Stimulated activated CD4-positive, alpha-beta T cell treated with anti-CD3 and anti-CD28 coated beads, Interleukin-12 subunit alpha, Interleukin-12 subunit beta, amount 100 ng/mL, for 24 hours (primary cell): Measurements from ENCODE around the gene ZMYND15.
A peak's percentile ranks its signal among the peaks of the same experiment; 100 is the strongest.

Experiments
- DNase-seq, 2 experiments: peaks; one replicate each; pipeline ENCODE4 v3.0.0-alpha.2; 2020; ENCODE audit warnings: low read depth in 2 of 2

ZMYND15 gene

DNA sequence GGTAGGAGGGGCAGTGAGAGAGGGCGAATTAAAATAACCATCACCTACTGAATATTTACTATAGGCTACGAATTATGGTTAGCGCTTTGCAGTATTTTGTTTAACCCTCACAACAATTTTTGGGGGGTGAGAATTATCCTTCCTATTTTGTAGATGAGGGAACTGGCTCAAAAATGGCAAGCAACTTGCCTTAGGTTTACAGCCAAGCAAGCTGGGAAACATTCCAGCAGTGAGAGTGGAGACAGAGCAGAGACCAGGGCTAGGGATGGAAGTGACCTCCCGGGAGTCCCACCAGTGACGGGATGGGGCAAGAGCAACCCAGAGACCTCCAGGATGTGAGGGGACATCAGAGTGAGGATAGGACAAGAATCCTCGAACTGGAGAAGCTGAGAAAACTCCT, 46.9 kb downstream of the ZMYND15 start:
- DNase-seq, result no peak

DNA sequence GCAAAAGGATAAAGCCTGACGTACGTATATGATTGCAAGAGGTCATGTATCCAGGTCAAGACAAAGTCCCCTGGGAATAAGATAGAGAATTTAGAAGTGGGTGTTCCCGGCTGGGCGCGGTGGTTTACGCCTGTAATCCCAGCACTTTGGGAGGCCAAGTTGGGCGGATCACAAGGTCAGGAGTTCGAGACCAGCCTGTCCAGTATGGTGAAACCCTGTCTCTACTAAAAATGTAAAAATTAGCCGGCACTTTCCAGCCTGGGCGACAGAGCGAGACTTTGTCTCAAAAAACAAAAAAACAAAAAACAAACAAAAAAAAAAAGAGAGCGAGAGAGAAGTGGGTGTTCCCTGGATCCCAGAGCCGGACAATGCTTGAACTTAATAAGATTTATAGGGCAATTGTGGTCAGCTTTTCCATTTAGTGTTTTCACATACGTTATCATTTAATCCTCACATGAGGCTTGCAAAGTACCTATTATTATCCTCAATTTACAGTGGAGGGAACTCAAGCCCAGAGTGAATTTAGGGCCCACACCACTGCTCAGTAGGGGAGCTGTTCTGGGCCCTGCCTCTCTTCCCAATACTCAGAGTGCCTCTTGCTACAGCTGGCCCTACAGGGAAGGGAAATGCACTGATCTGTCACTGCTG, 48.6 kb downstream of the ZMYND15 start:
- no peak for DNase-seq

DNA sequence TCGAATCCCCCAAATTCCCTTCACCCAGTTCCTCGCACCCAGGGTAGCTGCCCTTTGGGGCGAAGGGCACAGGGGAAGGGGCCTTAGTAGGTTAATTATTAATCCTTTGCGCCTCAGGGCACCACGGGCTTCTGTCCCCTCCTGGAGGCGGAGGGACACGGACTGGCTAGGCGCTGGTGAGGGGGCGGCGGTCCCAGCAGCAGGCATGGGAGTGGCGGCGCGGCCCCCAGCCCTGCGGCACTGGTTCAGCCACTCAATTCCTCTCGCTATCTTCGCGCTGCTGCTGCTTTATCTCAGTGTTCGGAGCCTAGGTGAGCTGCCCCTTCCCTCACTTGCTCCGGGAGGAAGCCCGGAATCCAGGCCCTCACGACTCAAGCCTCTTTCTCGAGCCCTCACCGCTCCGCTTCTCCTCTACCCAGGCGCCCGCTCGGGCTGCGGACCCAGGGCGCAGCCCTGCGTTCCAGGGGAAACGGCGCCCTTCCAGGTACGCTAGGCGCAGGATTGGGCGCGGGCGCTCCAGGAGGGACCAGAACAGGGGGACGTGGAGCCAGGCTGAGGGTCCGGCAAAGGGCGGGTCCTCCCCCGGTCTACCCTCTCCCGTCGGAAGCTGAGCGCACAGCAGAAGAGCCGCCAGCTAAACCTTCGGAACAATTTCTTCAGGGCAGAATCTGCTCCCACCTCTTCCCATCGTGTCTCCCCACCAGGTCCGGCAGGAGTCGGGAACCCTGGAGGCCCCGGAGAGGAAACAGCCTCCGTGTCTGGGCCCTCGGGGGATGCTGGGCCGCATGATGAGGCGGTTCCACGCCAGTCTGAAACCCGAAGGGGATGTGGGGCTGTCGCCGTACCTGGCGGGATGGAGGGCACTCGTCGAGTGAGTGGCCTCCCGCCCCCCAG, 49.4 kb downstream of the ZMYND15 start, which contains the start of gene GLTPD2:
Gene GLTPD2 (plus strand): TSS at position 158 of the 894 bp plus-strand sequence. CDS start 48 bp downstream, at position 206.
- no peak for DNase-seq

DNA sequence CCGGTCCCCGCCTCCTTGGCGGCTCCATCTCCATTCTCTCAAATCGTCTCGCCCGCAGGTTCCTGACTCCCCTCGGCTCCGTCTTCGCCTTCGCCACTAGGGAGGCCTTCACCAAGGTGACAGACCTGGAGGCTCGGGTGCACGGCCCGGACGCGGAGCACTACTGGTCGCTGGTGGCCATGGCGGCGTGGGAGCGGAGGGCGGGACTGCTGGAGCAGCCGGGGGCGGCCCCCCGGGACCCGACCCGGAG, 50.0 kb downstream of the ZMYND15 start:
- DNase-seq, result no peak

DNA sequence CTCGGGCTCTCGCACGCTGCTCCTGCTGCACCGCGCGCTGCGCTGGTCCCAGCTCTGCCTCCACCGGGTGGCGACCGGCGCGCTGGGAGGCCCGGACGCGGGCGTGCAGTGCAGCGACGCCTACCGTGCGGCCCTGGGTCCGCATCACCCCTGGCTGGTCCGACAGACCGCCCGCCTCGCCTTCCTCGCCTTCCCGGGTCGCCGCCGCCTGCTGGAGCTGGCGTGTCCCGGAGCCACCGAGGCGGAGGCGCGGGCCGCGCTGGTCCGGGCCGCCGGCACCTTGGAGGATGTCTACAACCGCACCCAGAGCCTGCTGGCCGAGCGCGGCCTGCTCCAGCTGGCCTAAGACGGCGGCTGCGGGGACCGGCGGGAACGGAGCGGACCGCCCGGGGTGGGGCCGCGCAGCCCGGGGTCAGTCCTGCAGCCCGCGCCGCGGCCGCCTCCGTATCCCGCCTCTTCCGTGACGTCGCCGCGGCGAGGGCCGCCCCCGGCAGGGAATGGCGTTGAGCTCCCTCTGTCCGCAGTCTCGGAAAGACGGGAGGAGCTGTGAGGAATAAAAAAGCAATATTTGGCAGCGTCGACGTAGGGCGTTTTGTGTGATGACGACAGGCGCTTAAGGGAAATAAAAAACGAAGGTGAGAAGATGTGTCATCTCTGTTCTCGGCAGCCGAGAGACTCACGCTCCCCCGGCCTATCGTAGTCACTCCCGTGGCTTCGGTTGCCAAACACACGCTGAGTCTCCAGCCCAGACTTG, 50.5 kb downstream of the ZMYND15 start:
- peak; percentile 57 to 72 for DNase-seq

DNA sequence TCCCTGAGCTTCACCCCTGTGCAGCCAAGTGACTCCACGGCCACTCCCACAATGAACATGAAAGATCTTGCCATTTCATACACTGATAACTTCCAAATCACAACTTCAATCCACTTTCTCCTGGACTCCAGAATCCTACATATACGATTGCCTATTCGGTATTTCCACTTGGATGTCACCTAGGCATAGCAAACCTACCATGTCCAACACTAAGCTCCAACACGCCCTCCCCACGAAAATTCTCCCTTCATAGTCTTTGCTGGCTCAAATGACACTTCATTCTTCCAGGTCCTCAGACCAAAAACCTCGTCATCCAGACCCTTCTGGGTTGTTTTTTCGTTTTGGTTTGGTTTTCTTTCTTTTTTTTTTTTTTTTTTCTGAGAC, 51.1 kb downstream of the ZMYND15 start:
- DNase-seq, result no peak

DNA sequence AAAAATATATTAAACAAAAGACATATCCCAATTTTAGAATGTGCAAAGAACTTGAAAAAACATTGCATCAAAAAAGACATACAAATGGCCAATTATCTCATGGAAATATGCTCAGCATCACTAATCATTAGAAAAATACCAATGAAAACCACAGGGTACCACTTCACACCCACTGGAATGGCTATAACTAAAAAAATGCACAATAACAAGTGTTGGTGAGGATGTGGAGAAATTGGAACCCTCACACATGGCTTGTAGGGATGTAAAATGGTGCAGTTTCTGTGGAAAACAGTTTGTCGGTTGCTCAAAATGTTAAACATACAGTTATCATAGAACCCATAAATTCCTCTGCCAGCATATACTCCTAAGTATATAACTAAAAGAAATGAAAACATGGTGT, 55.5 kb downstream of the ZMYND15 start:
- DNase-seq, result no peak
